H9 (cell line): ENCODE results near the gene TSPAN32. TPM values are rescaled to one million over a fixed set of nuclear protein-coding genes. Genes with fewer than 3 reads are reported as not detected.

Experiments
- DNase-seq: peaks from one replicate; pipeline ENCODE4 v3.0.0-alpha.2; 2017
- H2AFZ ChIP-seq: one replicate; pipeline ENCODE4 v1.6.1; 2013; ENCODE audit warnings: mild to moderate bottlenecking, low read length, control low read depth, moderate library complexity
- H2AK5ac ChIP-seq: 2 replicates; pipeline ENCODE4 v1.6.1; 2013; ENCODE audit warnings: low read length, control low read depth, mixed read lengths; ENCODE audit not compliant: insufficient read length
- H2BK120ac ChIP-seq: one replicate; pipeline ENCODE4 v1.6.1; 2013; ENCODE audit warnings: low read depth, mild to moderate bottlenecking, low read length, control low read depth, inconsistent platforms; ENCODE audit not compliant: poor library complexity, severe bottlenecking
- H2BK12ac ChIP-seq: 2 replicates; pipeline ENCODE4 v1.6.1; 2013; ENCODE audit warnings: low read length, control low read depth, mixed read lengths, low read depth; ENCODE audit not compliant: insufficient read length
- H2BK15ac ChIP-seq: 2 replicates; pipeline ENCODE4 v1.6.1; 2013; ENCODE audit warnings: low read depth, low read length, control low read depth
- H2BK20ac ChIP-seq: one replicate; pipeline ENCODE4 v1.6.1; 2013; ENCODE audit warnings: low read depth, mild to moderate bottlenecking, low read length, control low read depth, inconsistent platforms; ENCODE audit not compliant: poor library complexity, severe bottlenecking
- H2BK5ac ChIP-seq: 2 replicates; pipeline ENCODE4 v1.6.1; 2013; ENCODE audit warnings: low read length, control low read depth, mixed read lengths; ENCODE audit not compliant: insufficient read length
- H3K14ac ChIP-seq: 2 replicates; pipeline ENCODE4 v1.6.1; 2013; ENCODE audit warnings: low read length, control low read depth; ENCODE audit not compliant: insufficient read depth
- H3K18ac ChIP-seq: 2 replicates; pipeline ENCODE4 v1.6.1; 2013; ENCODE audit warnings: low read depth, mild to moderate bottlenecking, mixed read lengths, low read length, control low read depth; ENCODE audit not compliant: insufficient read length
- H3K23ac ChIP-seq: 2 replicates; pipeline ENCODE4 v1.6.1; 2013; ENCODE audit warnings: low read length, control low read depth, mixed read lengths, low read depth; ENCODE audit not compliant: insufficient read length
- H3K23me2 ChIP-seq: 2 replicates; pipeline ENCODE4 v1.6.1; 2013; ENCODE audit warnings: low read depth, mild to moderate bottlenecking, mixed read lengths, low read length, control low read depth; ENCODE audit not compliant: insufficient read length, poor library complexity, severe bottlenecking
- H3K27ac ChIP-seq: 2 replicates; pipeline ENCODE4 v1.5.1; 2013; ENCODE audit warnings: low read length, control low read depth, mixed read lengths, low read depth; ENCODE audit not compliant: insufficient read length
- H3K27me3 ChIP-seq: 2 replicates; pipeline ENCODE4 v1.6.1; 2013; ENCODE audit warnings: low read length, control low read depth, inconsistent platforms; ENCODE audit not compliant: insufficient read depth
- H3K4ac ChIP-seq: 2 replicates; pipeline ENCODE4 v1.6.1; 2013; ENCODE audit warnings: low read depth, mild to moderate bottlenecking, control low read depth, inconsistent platforms, low read length, moderate library complexity
- H3K4me1 ChIP-seq: 2 replicates; pipeline ENCODE4 v1.6.1; 2013; ENCODE audit warnings: low read length, control low read depth, inconsistent platforms; ENCODE audit not compliant: insufficient read depth
- H3K4me2 ChIP-seq: 2 replicates; pipeline ENCODE4 v1.6.1; 2013; ENCODE audit warnings: low read length, control low read depth, mixed read lengths; ENCODE audit not compliant: insufficient read length, insufficient read depth
- H3K56ac ChIP-seq: 2 replicates; pipeline ENCODE4 v1.6.1; 2013; ENCODE audit warnings: low read depth, mild to moderate bottlenecking, mixed read lengths, low read length, control low read depth; ENCODE audit not compliant: insufficient read length
- H3K79me1 ChIP-seq: 2 replicates; pipeline ENCODE4 v1.6.1; 2013; ENCODE audit warnings: low read depth, mild to moderate bottlenecking, moderate library complexity, low read length, control low read depth, inconsistent platforms; ENCODE audit not compliant: insufficient read depth, poor library complexity, severe bottlenecking
- H3K79me2 ChIP-seq: 2 replicates; pipeline ENCODE4 v1.6.1; 2013; ENCODE audit warnings: low read length, control low read depth, inconsistent platforms; ENCODE audit not compliant: insufficient read depth
- H3K9ac ChIP-seq: 2 replicates; pipeline ENCODE4 v1.6.1; 2013; ENCODE audit warnings: low read length, control low read depth, mixed read lengths; ENCODE audit not compliant: insufficient read length; ENCODE audit errors: extremely low read depth
- H3K9me3 ChIP-seq: one replicate; pipeline ENCODE4 v1.6.1; 2013; ENCODE audit warnings: low read depth, low read length, inconsistent platforms; ENCODE audit not compliant: control insufficient read depth
- H3T11ph ChIP-seq: one replicate; pipeline ENCODE4 v1.6.1; 2013; ENCODE audit warnings: mild to moderate bottlenecking, low read length, control low read depth, inconsistent platforms
- H4K20me1 ChIP-seq: one replicate; pipeline ENCODE4 v1.6.1; 2013; ENCODE audit not compliant: control insufficient read depth, insufficient read length, insufficient read depth
- H4K5ac ChIP-seq: 2 replicates; pipeline ENCODE4 v1.6.1; 2013; ENCODE audit warnings: low read depth, mild to moderate bottlenecking, mixed read lengths, low read length, control low read depth; ENCODE audit not compliant: insufficient read length
- H4K8ac ChIP-seq: replicated peaks from 2 replicates; pipeline ENCODE4 v1.6.1; 2013; ENCODE audit warnings: low read length, control low read depth, mixed read lengths, low read depth; ENCODE audit not compliant: insufficient read length
- H4K91ac ChIP-seq: 2 replicates; pipeline ENCODE4 v1.6.1; 2013; ENCODE audit warnings: low read depth, mild to moderate bottlenecking, moderate library complexity, mixed read lengths, low read length, control low read depth; ENCODE audit not compliant: insufficient read length
- H3K27ac Mint-ChIP-seq, 3 experiments: 2 replicates in 2 of 3; 3 replicates in 1 of 3; pipeline ENCODE4 v1.8.0; 2020 to 2021; ENCODE audit warnings: mixed read lengths in 3 of 3, mild to moderate bottlenecking in 1 of 3, moderate library complexity in 1 of 3
- H3K27me3 Mint-ChIP-seq: 2 replicates; pipeline ENCODE4 v1.8.0; 2021; ENCODE audit warnings: low read depth, mild to moderate bottlenecking, moderate library complexity, mixed read lengths
- H3K36me3 Mint-ChIP-seq, 3 experiments: 2 replicates in 2 of 3; 3 replicates in 1 of 3; pipeline ENCODE4 v1.8.0; 2020 to 2021; ENCODE audit warnings: low read depth in 3 of 3, mixed read lengths in 3 of 3; ENCODE audit not compliant: insufficient read depth in 1 of 3
- H3K4me1 Mint-ChIP-seq, 2 experiments: 2 replicates each; pipeline ENCODE4 v1.8.0; 2020; ENCODE audit warnings: mixed read lengths in 2 of 2
- H3K4me3 Mint-ChIP-seq, 2 experiments: 2 replicates in 1 of 2; 3 replicates in 1 of 2; pipeline ENCODE4 v1.8.0; 2020 to 2021; ENCODE audit warnings: mild to moderate bottlenecking in 2 of 2, mixed read lengths in 2 of 2, moderate library complexity in 1 of 2
- H3K9me3 Mint-ChIP-seq, 2 experiments: 2 replicates in 1 of 2; 3 replicates in 1 of 2; pipeline ENCODE4 v1.8.0; 2020; ENCODE audit warnings: mild to moderate bottlenecking in 2 of 2, mixed read lengths in 2 of 2, moderate library complexity in 1 of 2
- CTCF ChIP-seq: fragments of 200-600 bp; sonication (generic); conservative IDR thresholded peaks from 3 replicates; pipeline ENCODE4 v1.8.0; 2021; ENCODE audit warnings: antibody characterized with exemption, mild to moderate bottlenecking
- WGBS: extraction: QIAGEN DNeasy Blood & Tissue Kit; methylation state at CpG from one replicate; pipeline ENCODE4 v1.1.7; 2013; ENCODE audit warnings: missing lambda C conversion rate, low lambda C conversion rate, mixed read lengths; ENCODE audit not compliant: insufficient read length; ENCODE audit errors: extremely low coverage; 5-methylcytosine and 5-hydroxymethylcytosine counted together
- total RNA-seq: library from RNA; stranded (reverse); gene quantifications from 2 replicates; pipeline ENCODE4 v1.2.1, GENCODE V29; 2021

Gene TSPAN32
- total RNA-seq, 1 experiment from 2014 or later = not detected

- no peaks in the 10 kb centered on the region for H3K4me1 ChIP-seq
- H3K79me2 ChIP-seq = no peaks in the 10 kb centered on the region
- no peak overlapping the region for H3K14ac ChIP-seq
- peaks cover 12% of the 10 kb centered on the region for H3K27me3 Mint-ChIP-seq
- no peak overlapping the region for H3K4ac ChIP-seq
- H3K27ac Mint-ChIP-seq = no peak overlapping the region
- no peaks in the 10 kb centered on the region; a peak in 1 of 5 replicates for H3K9me3 Mint-ChIP-seq
- H3K27me3 ChIP-seq = no peaks in the 10 kb centered on the region
- no peak for DNase-seq
- no peak overlapping the region for H2AFZ ChIP-seq
- no peak overlapping the region for H3K23ac ChIP-seq
- no peak overlapping the region for H2BK120ac ChIP-seq
- H2BK15ac ChIP-seq = no peak overlapping the region
- H3K9me3 ChIP-seq = no peaks in the 10 kb centered on the region
- no peaks in the 10 kb centered on the region for H3K23me2 ChIP-seq
- no peak overlapping the region for H2AK5ac ChIP-seq
- H2BK5ac ChIP-seq = no peak overlapping the region
- no peak overlapping the region for H3K9ac ChIP-seq
- 0 out of 4 replicates have a peak, but pooled peaks cover 0 to 2% of the 10 kb centered on the region in 2 experiments for H3K4me1 Mint-ChIP-seq
- H4K91ac ChIP-seq = no peak overlapping the region
- H3K18ac ChIP-seq = no peak overlapping the region
- no peaks in the 10 kb centered on the region for H4K20me1 ChIP-seq
- no peak overlapping the region for H4K5ac ChIP-seq
- no peak for TF ChIP-seq CTCF
- H3K27ac ChIP-seq = no peak overlapping the region
- no peak overlapping the region for H4K8ac ChIP-seq
- H2BK12ac ChIP-seq = no peak overlapping the region
- no peak overlapping the region for H3K4me2 ChIP-seq
- no peak overlapping the region for H2BK20ac ChIP-seq
- peaks cover 0 to 2% (median 0%) of the 10 kb centered on the region in 3 experiments; a peak in 1 of 7 replicates for H3K36me3 Mint-ChIP-seq
- no peak overlapping the region for H3T11ph ChIP-seq
- H3K56ac ChIP-seq = no peak overlapping the region
- no peaks in the 10 kb centered on the region for H3K79me1 ChIP-seq
- no CpG with 5 or more reads among the region's 10 CpGs for WGBS
- H3K4me3 Mint-ChIP-seq = no peak overlapping the region
These were observed 61.3 kb downstream of the TSPAN32 start for GRCh38 chr11:2363130-2363529.
